Measurements from ENCODE around the gene DRICH1.
"Not testable (repeated sequence)": the region's sequence is repeated elsewhere in the genome, so short reads cannot be mapped to it uniquely, and the experiment has no call there.

- TF ChIP-seq CTCF (IDR thresholded peaks at IDR 0.05); REST (IDR thresholded peaks at IDR 0.05; ENCODE audit: insufficient read depth in 1 of 2, low read depth in 2 of 2, low read length in 1 of 2): not testable (repeated sequence)
Observed at GRCh38 chr22:23628056-23628743, 3.9 kb downstream of the DRICH1 start.
